Tibial artery (tissue), 4 donors: ENCODE data around the gene HAO2.
"Not testable (repeated sequence)": the region's sequence is repeated elsewhere in the genome, so short reads cannot be mapped to it uniquely, and the experiment has no call there.

ENCODE experiments used
- DNase-seq, 2 donors: peaks; one replicate each; pipeline ENCODE4 v3.0.0-alpha.2; 2019
- H3K27ac ChIP-seq, 2 donors: fragments of 200-600 bp; sonication (generic) in 1 of 2; 1 replicate in 1 of 2; 2 replicates in 1 of 2; pipeline ENCODE4 v1.5.1; 2018 to 2019; ENCODE audit warnings: mild to moderate bottlenecking in 1 of 2
- H3K27me3 ChIP-seq, 2 donors: fragments of 200-600 bp; sonication (generic) in 1 of 2; one replicate each; pipeline versions ENCODE4 v1.5.1 to v1.6.0; 2016 to 2019
- H3K36me3 ChIP-seq, 3 donors: fragments of 200-600 bp; sonication (generic) in 2 of 3; one replicate each; pipeline ENCODE4 v1.5.1; 2016 to 2019; ENCODE audit warnings: mild to moderate bottlenecking in 2 of 3
- H3K4me1 ChIP-seq, 4 donors: fragments of 200-600 bp; sonication (generic) in 2 of 4; 1 replicate in 3 of 4; 2 replicates in 1 of 4; pipeline ENCODE4 v1.5.1; 2016 to 2019
- H3K4me3 ChIP-seq, 2 donors: fragments of 200-600 bp; sonication (generic) in 1 of 2; 1 replicate in 1 of 2; 2 replicates in 1 of 2; pipeline ENCODE4 v1.5.1; 2018 to 2019; ENCODE audit warnings: mild to moderate bottlenecking in 2 of 2
- H3K9me3 ChIP-seq, 3 donors: fragments of 200-600 bp; sonication (generic) in 1 of 3; one replicate each; pipeline ENCODE4 v1.5.1; 2016 to 2019
- CTCF ChIP-seq, 2 experiments: fragments of 200-600 bp in 1 of 2; fragments of 450-650 bp in 1 of 2; IDR thresholded peaks; one replicate each; pipeline ENCODE4 v1.5.1; 2017 to 2019; ENCODE audit warnings: antibody characterized with exemption in 2 of 2, mild to moderate bottlenecking in 1 of 2, moderate library complexity in 1 of 2
- intact Hi-C: fragments of 100-400 bp; cut with DNase I; formaldehyde crosslinking; loops from one replicate; pipeline ENCODE4 v1.15.0; 2023; ENCODE audit warnings: low total_unique reads

The HAO2 gene

GRCh38 chr1:119374208-119374874 is 5.8 kb downstream of the HAO2 start:
- Histone ChIP-seq H3K27ac (no peak overlapping the region), H3K4me1 (no peaks in the 10 kb centered on the region), H3K9me3 (no peaks in the 10 kb centered on the region), H3K36me3 (no peaks in the 10 kb centered on the region), H3K27me3 (no peaks in the 10 kb centered on the region), H3K4me3 (no peak overlapping the region)
- intact Hi-C loops: no loop called here
- no peak for DNase-seq
- no peak for TF ChIP-seq CTCF (IDR thresholded peaks at IDR 0.05)

GRCh38 chr1:119375366-119375765 is 6.8 kb downstream of the HAO2 start:
- no peaks in the 10 kb centered on the region for H3K36me3 ChIP-seq
- no peak overlapping the region for H3K27ac ChIP-seq
- intact Hi-C loops: no loop called here
- H3K27me3 ChIP-seq: no peaks in the 10 kb centered on the region
- DNase-seq: no peak
- no peak for TF ChIP-seq CTCF (IDR thresholded peaks at IDR 0.05)
- H3K9me3 ChIP-seq: no peaks in the 10 kb centered on the region
- H3K4me1 ChIP-seq: no peaks in the 10 kb centered on the region
- H3K4me3 ChIP-seq: no peak overlapping the region

- no peak for DNase-seq
- no peaks in the 10 kb centered on the region for H3K9me3 ChIP-seq
- H3K4me1 ChIP-seq: no peaks in the 10 kb centered on the region
- H3K27me3 ChIP-seq: no peaks in the 10 kb centered on the region
- H3K4me3 ChIP-seq: no peak overlapping the region
- no peak for TF ChIP-seq CTCF (IDR thresholded peaks at IDR 0.05)
- H3K27ac ChIP-seq: no peak overlapping the region
- intact Hi-C loops: no loop called here
- no peaks in the 10 kb centered on the region for H3K36me3 ChIP-seq
These were observed 8.0 kb downstream of the HAO2 start for GRCh38 chr1:119376594-119376993.

GRCh38 chr1:119377594-119377993 is 9.0 kb downstream of the HAO2 start:
- H3K4me3 ChIP-seq, intact Hi-C loops, DNase-seq, H3K36me3 ChIP-seq, H3K4me1 ChIP-seq, H3K9me3 ChIP-seq, H3K27ac ChIP-seq, H3K27me3 ChIP-seq: not testable (repeated sequence)

GRCh38 chr1:119379117-119379516 is 10.5 kb downstream of the HAO2 start:
- Histone ChIP-seq H3K27ac (no peak overlapping the region), H3K4me3 (no peak overlapping the region), H3K9me3 (no peaks in the 10 kb centered on the region), H3K27me3 (no peaks in the 10 kb centered on the region), H3K36me3 (no peaks in the 10 kb centered on the region), H3K4me1 (no peaks in the 10 kb centered on the region)
- intact Hi-C loops: no loop called here
- no peak for TF ChIP-seq CTCF (IDR thresholded peaks at IDR 0.05)
- DNase-seq: no peak

GRCh38 chr1:119380304-119380703 is 11.7 kb downstream of the HAO2 start:
- Histone ChIP-seq H3K27me3 (no peaks in the 10 kb centered on the region), H3K27ac (no peak overlapping the region), H3K36me3 (no peaks in the 10 kb centered on the region), H3K4me1 (no peaks in the 10 kb centered on the region), H3K9me3 (no peaks in the 10 kb centered on the region), H3K4me3 (no peak overlapping the region)
- TF ChIP-seq CTCF (IDR thresholded peaks at IDR 0.05): no peak
- no peak for DNase-seq
- intact Hi-C loops: no loop called here
